Parathyroid adenoma (tissue), 2 donors: ENCODE results near the gene CA11.

Experiments used
- H2AFZ ChIP-seq: fragments of 300-600 bp; sonication (generic); one replicate; pipeline ENCODE4 v1.7.0; 2017; ENCODE audit warnings: antibody characterized with exemption, mild to moderate bottlenecking
- H3K27ac ChIP-seq: fragments of 300-600 bp; sonication (generic); one replicate; pipeline ENCODE4 v1.7.0; 2017
- H3K27me3 ChIP-seq: fragments of 300-600 bp; sonication (generic); one replicate; pipeline ENCODE4 v1.7.0; 2017; ENCODE audit warnings: low read length; ENCODE audit not compliant: control insufficient read depth, insufficient read depth
- H3K36me3 ChIP-seq: fragments of 300-600 bp; sonication (generic); one replicate; pipeline ENCODE4 v1.7.0; 2017; ENCODE audit warnings: low read length; ENCODE audit not compliant: control insufficient read depth, insufficient read depth
- H3K4me1 ChIP-seq: fragments of 300-600 bp; sonication (generic); one replicate; pipeline ENCODE4 v1.7.0; 2017; ENCODE audit warnings: control low read depth
- H3K4me2 ChIP-seq: fragments of 300-600 bp; sonication (generic); one replicate; pipeline ENCODE4 v1.7.0; 2017; ENCODE audit warnings: low read length
- H3K4me3 ChIP-seq: fragments of 300-600 bp; sonication (generic); one replicate; pipeline ENCODE4 v1.7.0; 2017; ENCODE audit warnings: low read depth, low read length
- H3K79me2 ChIP-seq: fragments of 300-600 bp; sonication (generic); one replicate; pipeline ENCODE4 v1.7.0; 2017; ENCODE audit warnings: control low read depth
- H3K9ac ChIP-seq: fragments of 300-600 bp; sonication (generic); one replicate; pipeline ENCODE4 v1.7.0; 2017; ENCODE audit warnings: mild to moderate bottlenecking
- H3K9me3 ChIP-seq: fragments of 300-600 bp; sonication (generic); one replicate; pipeline ENCODE4 v1.7.0; 2017; ENCODE audit warnings: low read length; ENCODE audit not compliant: control insufficient read depth
- CTCF ChIP-seq: fragments of 300-600 bp; sonication (generic); IDR thresholded peaks from one replicate; pipeline ENCODE4 v1.7.0; 2017; ENCODE audit warnings: antibody characterized with exemption, mild to moderate bottlenecking
- donor health status: primary hyperparathyroidism.

The CA11 gene

GRCh38 chr19:48615231-48616040 lies 30.6 kb downstream of the CA11 start:
- Histone ChIP-seq H3K4me1 (peaks cover 16% of the 10 kb centered on the region), H3K79me2 (peaks cover 4% of the 10 kb centered on the region), H3K27me3 (no peaks in the 10 kb centered on the region), H3K4me2 (no peak overlapping the region), H3K27ac (no peak overlapping the region), H3K4me3 (no peak overlapping the region), H3K9ac (no peak overlapping the region), H3K9me3 (no peaks in the 10 kb centered on the region), H3K36me3 (no peaks in the 10 kb centered on the region), H2AFZ (no peak overlapping the region)
- TF ChIP-seq CTCF = no peak

- H3K4me3 ChIP-seq = no peak within 1 kb of the TSS
- no peaks in the 10 kb centered on the region for H3K36me3 ChIP-seq
Observed at GRCh38 chr19:48614436-48615230, 31.4 kb downstream of the CA11 start, which contains the start of gene FAM83E. TSS of gene FAM83E (minus strand) at chr19:48615076. CDS start at chr19:48613372, 1,704 bp downstream.

GRCh38 chr19:48613852-48614435 lies 32.0 kb downstream of the CA11 start:
- Histone ChIP-seq H3K9me3 (no peaks in the 10 kb centered on the region), H3K27me3 (no peaks in the 10 kb centered on the region), H3K79me2 (peaks cover 4% of the 10 kb centered on the region), H3K4me3 (no peak overlapping the region), H3K27ac (no peak overlapping the region), H3K4me2 (no peak overlapping the region), H3K9ac (no peak overlapping the region), H3K4me1 (peaks cover 16% of the 10 kb centered on the region), H3K36me3 (no peaks in the 10 kb centered on the region), H2AFZ (no peak overlapping the region)
- TF ChIP-seq CTCF = no peak

More at GRCh38 chr19:48614436-48615230, 31.4 kb downstream of the CA11 start, which contains the start of gene FAM83E:
- no peak within 1 kb of the TSS for H2AFZ ChIP-seq
- peaks cover 16% of the 10 kb centered on the region for H3K4me1 ChIP-seq
- H3K9ac ChIP-seq = no peak within 1 kb of the TSS
- no peak for TF ChIP-seq CTCF
- H3K79me2 ChIP-seq = peaks cover 4% of the 10 kb centered on the region
- no peak within 1 kb of the TSS for H3K27ac ChIP-seq
- no peaks in the 10 kb centered on the region for H3K27me3 ChIP-seq
- H3K9me3 ChIP-seq = no peaks in the 10 kb centered on the region
- H3K4me2 ChIP-seq = no peak within 1 kb of the TSS

GRCh38 chr19:48613024-48613851 lies 32.7 kb downstream of the CA11 start:
- Histone ChIP-seq H3K9ac (no peak overlapping the region), H3K36me3 (no peaks in the 10 kb centered on the region), H3K4me3 (no peak overlapping the region), H3K27me3 (no peaks in the 10 kb centered on the region), H2AFZ (no peak overlapping the region), H3K9me3 (no peaks in the 10 kb centered on the region), H3K4me2 (no peak overlapping the region), H3K4me1 (peaks cover 16% of the 10 kb centered on the region), H3K79me2 (no peaks in the 10 kb centered on the region), H3K27ac (no peak overlapping the region)
- no peak for TF ChIP-seq CTCF
